Activated CD8-positive, alpha-beta memory T cell treated with anti-CD3 and anti-CD28 coated beads for 48 hours (primary cell): Measurements from ENCODE around the gene APOBEC3H.

Source experiments
- DNase-seq, 3 experiments: peaks; one replicate each; pipeline ENCODE4 v3.0.0-alpha.2; 2020; ENCODE audit warnings: low read depth in 2 of 3, low spot score in 2 of 3

APOBEC3H gene

DNA sequence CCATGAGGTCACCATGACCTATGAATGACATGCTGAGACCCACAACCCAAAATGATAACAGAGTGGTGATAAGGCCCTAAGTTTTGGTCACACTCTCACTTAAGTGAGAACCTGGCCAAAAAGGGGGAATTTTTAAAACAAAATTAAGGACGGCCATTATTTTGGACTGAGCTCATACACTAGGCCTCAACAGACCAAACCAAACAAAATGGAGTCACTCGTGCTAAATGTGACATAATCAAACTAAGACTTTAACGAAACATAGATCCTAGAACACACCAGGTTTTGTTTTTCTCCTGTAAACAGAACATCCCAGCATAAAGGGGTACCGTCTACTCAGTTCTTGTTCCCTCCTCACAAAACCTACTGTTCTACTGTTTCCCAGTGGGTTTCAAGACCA lies 11.4 kb downstream of the APOBEC3H start:
- no peak for DNase-seq

GRCh38 chr22:39109361-39109760 lies 12.3 kb downstream of the APOBEC3H start:
- no peak for DNase-seq

GRCh38 chr22:39110631-39111561 lies 13.9 kb downstream of the APOBEC3H start:
- DNase-seq = no peak

- no peak for DNase-seq
Measured at GRCh38 chr22:39114112-39114511, 17.1 kb downstream of the APOBEC3H start.

- no peak for DNase-seq
Measured at GRCh38 chr22:39115570-39115969, 18.5 kb downstream of the APOBEC3H start.

DNA sequence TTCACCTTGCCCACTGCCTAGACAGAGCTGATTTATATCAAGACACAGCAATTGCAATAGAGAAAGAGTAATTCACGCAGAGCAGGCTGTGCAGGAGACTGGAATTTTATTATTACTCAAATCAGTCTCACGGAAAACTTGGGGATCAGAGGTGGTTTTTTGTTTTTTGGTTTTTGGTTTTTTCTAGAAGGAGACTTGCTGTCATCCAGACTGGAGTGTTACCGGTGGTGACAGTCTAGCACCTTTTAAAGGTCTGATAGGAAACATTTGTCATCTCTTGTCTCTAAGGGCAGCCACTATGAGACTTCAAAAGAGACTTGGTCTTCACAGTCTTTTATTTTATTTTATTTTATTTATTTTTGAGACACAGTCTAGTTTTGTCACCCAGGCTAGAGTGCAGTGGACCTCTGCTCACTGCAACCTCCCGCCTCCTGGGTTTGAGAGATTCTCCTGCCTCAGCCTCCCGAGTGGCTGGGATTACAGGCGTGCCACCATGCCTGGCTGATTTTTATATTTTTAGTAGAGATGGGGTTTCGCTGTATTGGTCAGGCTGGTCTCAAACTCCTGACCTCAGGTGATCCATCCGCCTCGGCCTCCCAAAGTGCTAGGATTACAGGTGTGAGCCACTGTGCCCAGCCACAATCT lies 19.1 kb downstream of the APOBEC3H start:
- DNase-seq = no peak

- peak; percentile 35 to 59 (median 46) for DNase-seq
Measured at GRCh38 chr22:39117585-39118191, 20.6 kb downstream of the APOBEC3H start.

DNA sequence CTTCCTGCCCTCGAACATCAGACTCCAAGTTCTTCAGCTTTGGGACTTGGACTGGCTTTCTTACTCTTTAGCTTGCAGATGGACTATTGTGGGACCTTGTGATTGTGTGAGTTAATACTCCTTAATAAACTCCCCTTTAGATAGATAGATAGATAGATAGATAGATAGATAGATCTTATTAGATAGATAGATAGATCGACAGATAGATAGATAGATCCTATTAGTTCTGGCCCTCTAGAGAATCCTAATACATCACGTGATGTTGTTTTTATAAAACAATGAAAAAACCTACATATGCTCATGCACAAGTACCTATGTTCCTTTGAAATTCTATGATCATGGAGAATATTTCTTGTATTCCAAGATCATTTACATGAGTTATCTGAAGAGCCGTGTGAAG lies 23.9 kb downstream of the APOBEC3H start:
- DNase-seq = no peak

- no peak for DNase-seq
Measured at GRCh38 chr22:39122772-39123470, 25.9 kb downstream of the APOBEC3H start.

DNA sequence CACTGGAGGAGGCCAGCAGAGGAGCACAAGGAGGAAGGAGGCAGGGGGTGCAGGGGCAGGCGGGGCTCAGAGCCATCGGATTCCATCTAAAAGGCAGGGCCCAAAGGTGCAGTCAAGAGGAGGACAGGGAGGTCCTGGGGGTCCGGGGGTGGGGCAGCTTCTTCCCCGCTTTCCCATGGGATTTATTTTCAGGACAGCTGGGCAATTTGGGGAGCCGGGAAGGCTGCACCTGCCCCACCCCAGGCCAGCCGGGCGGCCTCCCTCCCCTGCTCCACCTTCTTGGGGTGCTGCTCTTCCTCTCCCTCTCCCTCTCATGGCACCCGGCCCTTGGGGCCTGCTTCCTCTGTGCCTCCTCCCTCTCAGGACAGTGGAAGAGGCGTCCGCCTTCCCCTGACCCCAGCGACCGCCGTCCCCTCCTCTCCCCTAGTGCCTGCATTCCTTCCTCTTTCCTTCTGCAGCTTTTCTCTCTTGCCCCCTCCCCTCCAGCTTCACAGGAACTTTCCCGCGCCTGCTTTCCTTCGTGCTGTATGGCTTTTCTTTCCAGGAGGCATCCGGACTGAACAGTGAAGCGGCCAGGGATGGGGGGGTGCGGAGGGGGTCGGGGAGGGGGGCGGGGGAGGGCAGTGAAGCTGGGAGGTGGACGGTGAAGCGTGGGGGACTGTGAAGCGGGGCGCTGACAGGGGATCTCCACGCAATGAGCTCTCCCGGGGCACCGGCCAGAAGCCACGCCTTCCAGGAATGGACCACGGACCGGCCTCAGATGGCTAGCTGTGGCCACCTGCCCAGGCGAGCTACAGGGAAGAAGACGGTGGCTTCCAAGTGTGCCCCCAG lies 26.9 kb downstream of the APOBEC3H start:
- DNase-seq = no peak

GRCh38 chr22:39125622-39126021 lies 28.6 kb downstream of the APOBEC3H start:
- DNase-seq = no peak

DNA sequence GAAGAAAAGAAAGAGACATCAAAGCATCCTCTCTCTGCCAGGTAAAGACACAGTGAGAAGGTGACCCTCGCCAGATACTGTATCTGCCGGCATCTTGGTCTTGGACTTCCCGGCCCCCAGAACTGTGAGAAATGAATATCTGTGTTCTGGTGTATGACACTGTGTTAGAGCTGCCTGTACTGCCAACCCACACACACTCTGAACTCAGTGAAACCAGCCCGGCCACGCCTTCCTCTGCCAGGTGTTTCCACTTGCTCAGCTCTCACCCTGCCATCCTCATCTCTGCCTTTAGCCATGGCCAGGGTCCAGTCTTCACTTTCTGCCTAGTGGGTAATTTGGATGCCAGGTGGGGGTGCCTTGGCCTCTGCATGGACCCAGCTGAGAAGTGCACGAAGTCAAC lies 31.5 kb downstream of the APOBEC3H start:
- no peak for DNase-seq

GRCh38 chr22:39129081-39129480 lies 32.0 kb downstream of the APOBEC3H start:
- DNase-seq = no peak

- DNase-seq = no peak
Measured at GRCh38 chr22:39129746-39130145, 32.7 kb downstream of the APOBEC3H start.

- DNase-seq = no peak
Measured at GRCh38 chr22:39130152-39130704, 33.2 kb downstream of the APOBEC3H start.

- DNase-seq = no peak
Measured at GRCh38 chr22:39130892-39131855, 34.1 kb downstream of the APOBEC3H start.

GRCh38 chr22:39132281-39132680 lies 35.2 kb downstream of the APOBEC3H start:
- no peak for DNase-seq

- DNase-seq = no peak
Measured at GRCh38 chr22:39132871-39133524, 36.0 kb downstream of the APOBEC3H start.

- no peak for DNase-seq
Measured at GRCh38 chr22:39133871-39134270, 36.8 kb downstream of the APOBEC3H start.
